GM18909 (cell line): Measurements from ENCODE around the gene SLC12A7.
"Not testable (repeated sequence)": the region's sequence is repeated elsewhere in the genome, so short reads cannot be mapped to it uniquely, and the experiment has no call there.

Experiments used
- ATAC-seq: cut with Tn5 transposase; IDR thresholded peaks from one replicate; pipeline ENCODE4 v1.9.1; 2021; ENCODE audit warnings: mild to moderate bottlenecking; ENCODE audit not compliant: unreplicated experiment, poor library complexity

Gene SLC12A7

DNA sequence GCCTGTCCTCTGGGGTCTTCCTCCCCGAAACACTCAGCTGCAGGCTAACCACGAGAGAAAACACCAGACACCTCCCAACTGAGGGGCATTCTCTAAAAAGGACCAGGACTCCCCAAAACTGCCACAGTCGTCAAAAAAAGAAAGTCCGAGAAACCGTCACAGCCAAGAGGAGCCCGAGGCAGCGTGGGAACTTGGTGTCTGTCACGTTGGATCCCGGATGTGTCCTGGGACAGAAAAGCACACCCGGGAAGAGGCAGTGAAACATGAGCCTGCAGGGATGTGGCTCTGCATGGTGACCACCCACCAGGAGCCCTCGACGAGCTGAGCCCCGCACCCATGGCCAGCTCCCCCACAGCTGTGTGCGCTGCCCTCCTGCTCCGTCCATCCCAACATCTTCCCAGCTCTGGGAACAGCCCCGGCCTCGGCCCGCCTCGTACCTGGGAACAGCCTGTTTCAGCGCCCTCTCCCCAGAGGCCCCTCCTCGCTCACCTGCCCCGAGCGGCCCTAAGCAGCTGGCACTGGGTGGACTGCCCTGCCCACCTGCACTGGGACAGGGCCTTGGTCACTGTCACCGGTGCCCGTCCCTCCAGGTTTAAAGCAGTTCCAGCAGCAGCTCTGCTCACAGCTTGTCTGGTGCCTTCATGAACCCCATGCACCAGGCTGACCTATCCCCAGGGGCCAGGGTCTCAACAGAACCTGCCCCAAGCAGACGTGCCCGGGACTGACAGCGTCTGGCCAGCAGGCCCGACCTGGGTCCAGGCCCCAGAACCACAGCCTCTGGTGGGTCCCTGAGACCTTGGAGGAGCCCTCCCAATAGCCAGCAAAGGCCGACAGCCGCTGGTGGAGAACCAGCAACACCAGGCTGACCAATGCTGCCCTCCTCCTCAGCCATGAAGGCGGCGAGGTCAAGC, 10.9 kb downstream of the SLC12A7 start:
- ATAC-seq, result no peak

GRCh38 chr5:1099926-1100663, 11.8 kb downstream of the SLC12A7 start:
- ATAC-seq, result no peak

GRCh38 chr5:1098986-1099597, 12.8 kb downstream of the SLC12A7 start:
- ATAC-seq, result no peak

DNA sequence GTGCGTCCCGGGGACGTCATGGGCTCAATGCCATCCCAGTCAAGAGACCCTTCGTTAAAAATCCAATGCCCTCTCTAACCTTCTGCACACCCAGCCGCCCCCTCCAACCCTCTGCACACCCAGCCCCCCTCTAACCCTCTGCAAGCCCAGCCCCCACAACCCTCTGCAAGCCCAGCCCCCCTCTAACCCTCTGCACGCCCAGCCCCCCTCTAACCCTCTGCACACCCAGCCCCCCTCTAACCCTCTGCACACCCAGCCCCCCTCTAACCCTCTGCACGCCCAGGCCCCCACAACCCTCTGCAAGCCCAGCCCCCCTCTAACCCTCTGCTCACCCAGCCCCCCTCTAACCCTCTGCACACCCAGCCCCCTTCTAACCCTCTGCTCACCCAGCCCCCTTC, 13.9 kb downstream of the SLC12A7 start:
- not testable (repeated sequence) for ATAC-seq

DNA sequence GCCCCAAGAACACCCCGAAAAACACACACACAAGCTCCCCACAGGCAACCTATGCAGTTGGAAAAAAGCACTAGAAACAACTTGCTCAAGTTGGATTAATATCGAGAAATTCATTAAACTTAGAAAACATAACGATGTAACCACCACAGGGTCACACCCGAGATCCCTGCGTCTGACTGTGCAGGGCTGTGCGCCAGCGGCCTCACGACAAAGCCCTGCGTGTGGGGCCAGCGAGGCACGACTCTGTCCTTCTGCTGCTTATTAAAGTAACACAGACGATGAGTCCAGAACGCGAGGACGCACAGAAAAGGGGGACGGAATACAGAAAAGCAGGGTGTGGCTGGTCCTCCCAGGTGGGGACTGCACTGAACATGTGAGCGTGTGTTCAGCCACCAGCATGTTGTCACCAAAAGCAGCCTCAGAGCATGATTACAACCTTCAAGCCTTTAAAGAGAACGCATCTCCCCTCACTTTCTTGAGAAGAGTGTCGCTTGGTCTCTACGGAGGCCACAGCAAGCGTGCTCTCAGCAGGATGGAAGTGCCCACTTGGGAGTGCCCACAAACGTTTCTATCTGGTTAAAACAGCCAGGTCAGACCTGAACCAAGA, 14.4 kb downstream of the SLC12A7 start:
- ATAC-seq, result no peak

- ATAC-seq, result no peak
Observed at GRCh38 chr5:1096838-1097237, 15.0 kb downstream of the SLC12A7 start.

- ATAC-seq, result no peak
Observed at GRCh38 chr5:1095990-1096363, 15.9 kb downstream of the SLC12A7 start.

DNA sequence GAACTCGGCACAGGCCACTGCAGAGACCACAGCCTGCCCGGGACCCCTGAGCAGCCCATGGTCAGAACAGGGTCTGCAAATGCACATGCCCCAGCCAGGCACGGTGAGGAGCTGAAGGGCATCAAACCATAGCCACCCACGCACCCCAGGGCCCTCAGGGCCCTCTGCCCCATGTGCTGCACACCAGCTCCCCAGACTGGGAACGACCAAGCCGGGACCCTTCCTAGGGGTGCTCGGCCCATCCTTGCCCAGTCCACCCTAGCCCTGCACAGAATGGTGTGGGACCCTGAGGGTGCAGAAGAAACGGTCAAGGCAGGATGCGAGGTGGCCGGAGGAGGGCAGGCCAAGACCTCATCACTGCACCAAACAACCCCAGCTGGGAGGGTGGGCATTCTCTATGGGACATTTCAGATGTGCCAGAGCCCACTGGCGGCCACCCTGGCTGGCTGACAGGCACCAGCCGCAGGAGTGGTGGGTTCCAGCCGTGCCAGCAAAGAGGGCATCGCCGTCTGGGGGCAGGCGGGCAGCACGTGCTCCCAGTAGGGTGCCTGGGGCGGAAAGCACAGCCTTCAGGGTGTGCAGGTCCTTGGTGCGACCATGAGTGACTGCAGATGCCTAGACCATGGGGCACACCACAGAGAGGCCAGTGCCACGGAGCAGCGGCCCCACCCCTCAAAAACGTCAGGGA, 16.4 kb downstream of the SLC12A7 start:
- no peak for ATAC-seq

DNA sequence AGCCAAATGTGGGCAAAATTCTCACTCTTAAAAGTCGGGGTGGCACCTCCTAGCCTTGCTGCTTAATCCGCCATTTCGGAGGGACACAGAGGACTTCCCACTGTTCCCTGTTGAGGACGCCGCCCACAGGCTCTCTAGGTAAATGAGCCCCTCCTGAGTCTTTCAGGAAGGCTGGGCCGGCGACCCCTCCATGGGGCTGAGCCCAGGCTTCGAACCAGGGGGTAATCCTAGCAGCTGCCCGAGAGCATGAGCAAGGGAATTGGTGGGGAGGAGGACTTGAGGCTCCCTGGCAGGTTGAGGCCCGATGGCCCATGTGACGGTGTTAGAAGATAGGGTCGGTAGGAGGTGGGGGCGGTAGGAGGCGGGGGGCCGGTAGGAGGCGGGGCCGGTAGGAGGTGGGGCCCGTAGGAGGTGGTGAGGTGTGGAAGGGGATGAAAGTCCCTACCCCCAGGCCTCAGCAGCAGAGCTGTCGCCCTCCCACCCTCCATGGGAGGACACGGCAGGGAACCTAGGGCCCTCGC, 17.1 kb downstream of the SLC12A7 start:
- no peak for ATAC-seq

- ATAC-seq, result no peak
Observed at GRCh38 chr5:1093361-1093760, 18.5 kb downstream of the SLC12A7 start.

DNA sequence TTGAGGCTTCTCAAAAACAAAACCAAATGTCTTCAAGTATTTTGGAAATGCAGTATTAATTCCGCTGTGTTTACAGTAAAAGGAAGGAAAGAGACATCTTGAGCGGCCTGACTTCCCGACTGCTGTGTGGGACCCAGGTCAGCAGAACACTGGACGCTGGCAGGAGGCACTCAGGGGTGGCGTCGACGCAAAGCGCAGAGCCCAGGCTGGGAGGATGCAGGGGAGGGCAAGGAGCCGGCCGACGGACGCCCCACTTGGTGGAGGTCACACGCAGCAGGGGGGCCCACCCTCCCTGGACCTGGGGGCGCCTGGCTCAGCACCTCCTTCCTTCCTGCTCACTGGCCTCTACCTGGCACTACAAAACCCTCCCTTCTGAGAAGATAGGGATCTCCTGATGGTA, 19.7 kb downstream of the SLC12A7 start:
- ATAC-seq, result no peak

- no peak for ATAC-seq
Observed at GRCh38 chr5:1091632-1092031, 20.2 kb downstream of the SLC12A7 start.

DNA sequence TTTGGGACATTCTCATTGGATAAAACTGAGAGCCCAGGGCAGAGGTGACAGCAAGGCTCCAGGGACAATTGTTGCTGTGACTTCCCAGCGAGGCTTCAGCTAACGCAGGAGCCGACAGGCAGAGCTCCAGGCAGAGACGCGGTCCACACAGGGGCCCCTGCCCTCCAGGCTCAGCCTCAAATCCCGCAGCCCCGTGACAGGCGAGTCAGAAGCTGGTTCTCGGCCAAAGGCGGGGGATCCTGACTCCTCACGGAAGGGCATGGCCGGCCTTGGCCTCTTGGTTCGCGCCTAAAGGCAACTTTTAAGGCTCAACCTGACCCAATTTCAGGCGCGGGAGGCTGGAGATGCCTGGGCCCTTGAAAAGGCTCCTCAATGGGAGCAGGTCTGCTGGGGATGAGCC, 21.3 kb downstream of the SLC12A7 start:
- no peak for ATAC-seq

DNA sequence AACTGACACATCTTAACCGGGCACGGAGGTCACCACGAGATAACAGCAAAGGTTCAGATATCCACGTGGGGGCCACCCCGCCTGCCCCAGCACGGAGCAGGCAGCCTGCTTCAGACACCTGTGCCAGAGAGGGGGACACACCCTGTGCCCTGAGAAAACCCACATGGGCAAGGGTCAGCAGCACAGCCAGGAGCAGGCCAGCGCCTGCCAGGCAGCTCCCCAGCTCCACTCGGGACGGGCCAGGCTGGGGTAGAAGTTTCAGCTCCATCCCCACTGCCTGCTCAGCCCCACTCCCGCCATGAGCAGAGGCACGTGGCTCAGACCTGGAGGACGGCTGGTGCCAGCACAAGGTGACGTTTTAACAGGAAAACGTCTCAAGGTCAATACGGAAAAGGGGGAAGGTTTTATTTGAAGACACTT, 22.2 kb downstream of the SLC12A7 start:
- no peak for ATAC-seq

GRCh38 chr5:1089146-1089545, 22.7 kb downstream of the SLC12A7 start:
- ATAC-seq, result no peak

DNA sequence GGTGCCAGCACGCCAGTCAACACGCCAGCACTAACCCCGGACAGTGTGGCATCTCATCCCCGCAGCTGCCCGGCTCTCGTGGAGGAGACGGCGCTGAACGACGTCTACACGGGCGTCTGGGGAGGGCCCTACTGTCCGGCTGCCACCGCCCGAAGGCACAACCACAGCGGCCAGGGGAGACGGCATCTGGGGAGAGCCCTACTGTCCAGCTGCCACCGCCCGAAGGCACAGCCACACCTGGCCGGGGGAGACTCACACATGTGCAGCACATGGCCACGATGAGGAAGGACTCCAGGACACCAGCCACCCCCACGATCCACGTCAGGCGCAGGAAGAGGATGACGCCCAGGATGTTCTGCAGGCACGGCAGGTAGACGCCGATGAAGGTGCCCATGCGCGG, 23.1 kb downstream of the SLC12A7 start:
- no peak for ATAC-seq

- ATAC-seq, result no peak
Observed at GRCh38 chr5:1088031-1088430, 23.8 kb downstream of the SLC12A7 start.

GRCh38 chr5:1087428-1087827, 24.4 kb downstream of the SLC12A7 start:
- no peak for ATAC-seq

DNA sequence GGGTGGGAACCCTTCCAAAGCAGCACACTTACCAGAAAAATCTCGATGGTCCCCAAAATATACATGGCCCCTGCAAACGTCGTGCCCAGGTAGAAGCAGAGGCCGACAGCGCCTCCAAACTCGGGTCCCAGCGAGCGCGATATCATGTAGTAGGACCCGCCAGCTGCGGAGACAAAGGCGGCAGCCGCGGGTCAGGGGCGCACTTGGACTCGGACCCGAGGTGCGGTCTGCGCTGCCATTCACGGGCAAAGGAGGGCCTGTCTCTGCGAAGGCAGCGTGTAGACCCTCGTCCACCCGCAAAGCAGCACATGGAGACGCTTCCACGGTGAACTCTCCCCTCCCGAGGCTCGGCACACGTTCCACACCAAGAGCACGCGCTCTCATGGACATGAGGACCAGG, 25.0 kb downstream of the SLC12A7 start:
- ATAC-seq, result no peak

DNA sequence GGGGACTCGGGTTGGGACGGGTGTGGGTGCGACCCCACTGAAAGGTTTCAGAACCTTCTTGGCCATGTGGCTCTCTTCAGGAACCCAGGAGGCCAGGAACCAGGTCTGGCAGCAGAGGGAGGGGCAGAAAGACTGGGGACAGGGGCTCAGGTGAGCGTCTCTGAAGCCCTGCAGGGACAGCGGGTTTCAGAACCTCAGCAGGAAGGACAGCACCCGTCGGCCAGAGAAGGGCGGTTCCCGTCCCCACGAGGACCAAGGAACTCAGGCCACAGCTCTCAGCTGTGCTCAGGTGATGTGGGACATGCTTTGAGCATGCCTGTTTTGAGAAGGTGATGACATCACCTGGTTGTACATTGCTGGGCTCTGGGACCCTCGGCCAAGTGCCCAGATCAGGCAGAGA, 25.7 kb downstream of the SLC12A7 start:
- no peak for ATAC-seq
